Liver (tissue), 9 donors: ENCODE results near the gene DNAJB1. TPM values are rescaled to one million over a fixed set of nuclear protein-coding genes. Genes with fewer than 3 reads are reported as not detected.
"Not testable (repeated sequence)": the region's sequence is repeated elsewhere in the genome, so short reads cannot be mapped to it uniquely, and the experiment has no call there.

ENCODE experiments used
- DNase-seq: peaks from one replicate; pipeline ENCODE4 v3.0.0-alpha.2; 2017; ENCODE audit warnings: low spot score
- H3K27ac ChIP-seq, 2 donors: one replicate each; pipeline ENCODE4 v1.7.0; 2013; ENCODE audit warnings: inconsistent platforms in 2 of 2, low read length in 2 of 2, control low read depth in 1 of 2, low read depth in 1 of 2, mild to moderate bottlenecking in 1 of 2
- H3K27me3 ChIP-seq, 4 donors: one replicate each; pipeline versions ENCODE4 v1.6.1 to v1.7.0; 2013; ENCODE audit warnings: low read length in 3 of 4, inconsistent platforms in 1 of 4, mild to moderate bottlenecking in 1 of 4, moderate library complexity in 1 of 4; ENCODE audit not compliant: control insufficient read depth in 4 of 4, insufficient read depth in 4 of 4
- H3K36me3 ChIP-seq, 4 donors: one replicate each; pipeline versions ENCODE4 v1.6.1 to v1.7.0; 2013; ENCODE audit warnings: low read length in 3 of 4, mild to moderate bottlenecking in 3 of 4, low read depth in 1 of 4, moderate library complexity in 1 of 4; ENCODE audit not compliant: control insufficient read depth in 4 of 4, insufficient read depth in 3 of 4
- H3K4me1 ChIP-seq, 4 donors: one replicate each; pipeline versions ENCODE4 v1.6.1 to v1.7.0; 2013; ENCODE audit warnings: low read length in 3 of 4, mild to moderate bottlenecking in 3 of 4, moderate library complexity in 1 of 4; ENCODE audit not compliant: control insufficient read depth in 4 of 4, insufficient read depth in 4 of 4
- H3K4me3 ChIP-seq, 3 donors: one replicate each; pipeline versions ENCODE4 v1.6.1 to v1.7.0; 2013; ENCODE audit warnings: low read length in 3 of 3, control low read depth in 1 of 3, low read depth in 1 of 3, mild to moderate bottlenecking in 1 of 3
- H3K9ac ChIP-seq, 2 donors: one replicate each; pipeline ENCODE4 v1.7.0; 2013; ENCODE audit warnings: low read length in 2 of 2, mild to moderate bottlenecking in 2 of 2, moderate library complexity in 2 of 2, control low read depth in 1 of 2, low read depth in 1 of 2
- H3K9me3 ChIP-seq, 4 donors: one replicate each; pipeline versions ENCODE4 v1.6.1 to v1.7.0; 2013; ENCODE audit warnings: low read length in 3 of 4; ENCODE audit not compliant: control insufficient read depth in 4 of 4
- CTCF ChIP-seq: fragments of 150-350 bp; IDR thresholded peaks from 2 replicates; pipeline ENCODE4 v1.5.1; 2017; ENCODE audit warnings: improper control_type of control experiment, low read depth, low read length; ENCODE audit not compliant: missing input control
- GABPA ChIP-seq, 2 donors: IDR thresholded peaks in 1 of 2; conservative IDR thresholded peaks in 1 of 2; 2 replicates each; pipeline ENCODE4 v1.6.1; 2016; ENCODE audit warnings: antibody characterized with exemption in 2 of 2, mild to moderate bottlenecking in 1 of 2, moderate library complexity in 1 of 2
- HNF4A ChIP-seq, 2 donors: conservative IDR thresholded peaks; 2 replicates each; pipeline ENCODE4 v1.6.1; 2016; ENCODE audit warnings: antibody characterized with exemption in 2 of 2, mild to moderate bottlenecking in 2 of 2
- RAD21 ChIP-seq, 2 donors: IDR thresholded peaks; 2 replicates each; pipeline ENCODE4 v1.6.1; 2016; ENCODE audit warnings: antibody characterized with exemption in 2 of 2, mild to moderate bottlenecking in 2 of 2
- REST ChIP-seq: IDR thresholded peaks from 2 replicates; pipeline ENCODE4 v1.6.1; 2016; ENCODE audit warnings: antibody characterized with exemption, mild to moderate bottlenecking
- RXRA ChIP-seq, 2 donors: IDR thresholded peaks; 2 replicates each; pipeline ENCODE4 v1.6.1; 2017 to 2018; ENCODE audit warnings: antibody characterized with exemption in 2 of 2, mild to moderate bottlenecking in 1 of 2
- WGBS: extraction: QIAGEN DNeasy Blood & Tissue Kit; methylation state at CpG from one replicate; pipeline ENCODE4 v1.1.7; 2013; 5-methylcytosine and 5-hydroxymethylcytosine counted together
- polyA plus RNA-seq, 2 donors: library from polyadenylated mRNA; stranded (reverse) in 1 of 2; unstranded in 1 of 2; fragments of 200-250 nt in 1 of 2; fragments of >200 nt in 1 of 2; fragmentation: Nextera tagmentation in 1 of 2; extraction: Ambion mirVana in 1 of 2; gene quantifications; one replicate each; pipeline versions ENCODE4 v1.2.1 to v1.2.3, GENCODE V29; 2013 to 2015
- total RNA-seq, 2 donors: library from RNA; depleted of rRNA; stranded (reverse); fragments of >200 nt; gene quantifications; one replicate each; pipeline ENCODE4 v1.2.3, GENCODE V29; 2014
- donor health status: healthy.
- donor health status: healthy.
- donor health status: healthy.
- donor health status: healthy.
- donor health status: healthy.

DNAJB1 gene
- total and polyA plus RNA-seq, 4 donors, result 29.4 to 43.0 (median 34.5) TPM

GRCh38 chr19:14507704-14508542 is 10.3 kb downstream of the DNAJB1 start:
- TF ChIP-seq GABPA (IDR thresholded peaks at IDR 0.05 in 1 of 2, conservative IDR thresholded peaks at IDR 0.05 in 1 of 2) (no peak), RXRA (IDR thresholded peaks at IDR 0.05) (no peak), HNF4A (conservative IDR thresholded peaks at IDR 0.05) (no peak), CTCF (no peak)
- Histone ChIP-seq H3K36me3 (no peaks in the 10 kb centered on the region), H3K9me3 (no peaks in the 10 kb centered on the region), H3K27me3 (no peaks in the 10 kb centered on the region), H3K4me1 (peaks cover 9 to 21% (median 14%) of the 10 kb centered on the region in 4 donors), H3K9ac (no peak overlapping the region), H3K4me3 (no peak overlapping the region), H3K27ac (no peak overlapping the region)
- no peak for DNase-seq
- WGBS, result 69% methylated on average over 12 of the region's 12 CpGs

DNA sequence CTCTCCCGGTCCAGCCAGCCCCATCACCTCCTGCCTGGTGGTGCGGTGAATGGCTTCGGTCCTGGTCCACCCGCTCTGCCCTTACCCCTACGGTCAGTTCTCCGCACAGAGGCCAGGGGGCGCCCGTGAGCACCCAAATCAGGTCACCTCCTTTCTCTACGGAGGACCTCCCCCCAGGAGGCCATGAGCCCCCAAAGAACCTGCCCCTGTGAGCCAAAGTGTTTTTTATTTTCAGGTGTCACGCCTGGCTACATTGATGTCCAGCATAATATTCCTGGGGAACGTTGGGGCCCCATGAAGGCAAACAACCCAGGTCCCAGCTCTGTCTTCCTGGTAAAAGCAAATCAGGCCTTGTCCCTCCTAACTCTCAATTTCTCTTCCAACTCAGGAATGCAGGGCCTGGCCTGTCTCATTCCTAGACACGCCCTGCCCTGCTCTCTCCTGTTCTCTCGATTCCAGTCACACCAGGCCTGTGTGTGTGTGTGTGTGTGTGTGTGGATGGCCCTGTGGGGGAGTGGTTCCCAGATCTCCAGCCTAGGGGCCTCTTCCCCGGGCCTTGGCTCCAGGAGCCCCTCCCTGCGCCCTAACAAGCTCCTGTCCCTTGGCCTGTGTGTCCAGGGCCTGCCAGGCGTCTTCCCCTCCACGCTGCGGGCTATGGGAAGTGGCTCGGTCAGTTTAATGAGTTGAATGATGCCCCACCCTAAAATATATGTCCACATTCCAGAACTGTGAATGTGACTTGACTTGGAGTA is 12.5 kb downstream of the DNAJB1 start:
- Histone ChIP-seq H3K27ac (no peak overlapping the region), H3K9me3 (no peaks in the 10 kb centered on the region), H3K4me3 (no peak overlapping the region), H3K4me1 (peaks cover 6 to 18% (median 15%) of the 10 kb centered on the region in 4 donors), H3K27me3 (no peaks in the 10 kb centered on the region), H3K9ac (no peak overlapping the region), H3K36me3 (no peaks in the 10 kb centered on the region)
- DNase-seq, result peak; percentile 79
- WGBS, result 47% methylated on average over 19 of the region's 19 CpGs
- TF ChIP-seq RAD21 (IDR thresholded peaks at IDR 0.05) (peak; percentile 21 to 66), HNF4A (conservative IDR thresholded peaks at IDR 0.05) (no peak), REST (no peak), CTCF (peak; percentile 67), RXRA (IDR thresholded peaks at IDR 0.05) (no peak)

DNA sequence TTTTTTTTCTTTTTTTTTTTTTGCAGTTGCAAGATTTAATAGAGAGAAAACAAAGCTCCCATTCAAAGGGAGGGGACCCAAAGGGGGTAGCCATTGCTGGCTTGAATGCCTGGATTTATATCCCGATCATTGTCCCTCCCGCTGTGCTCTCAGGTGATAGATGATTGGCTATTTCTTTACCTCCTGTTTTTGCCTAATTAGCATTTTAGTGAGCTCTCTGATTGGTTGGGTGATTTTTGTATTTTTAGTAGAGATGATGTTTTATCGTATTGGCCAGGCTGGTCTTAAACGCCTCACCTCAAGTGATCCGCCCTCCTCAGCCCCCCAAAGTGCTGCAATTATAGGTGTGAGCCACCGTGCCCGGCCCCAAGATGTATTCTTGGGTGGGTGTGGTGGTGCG is 13.6 kb downstream of the DNAJB1 start:
- H3K27me3 ChIP-seq, H3K4me3 ChIP-seq, H3K27ac ChIP-seq, H3K9me3 ChIP-seq, DNase-seq, H3K36me3 ChIP-seq, H3K9ac ChIP-seq: not testable (repeated sequence)
- H3K4me1 ChIP-seq, result peaks cover 0 to 13% (median 12%) of the 10 kb centered on the region in 4 donors
- 93% methylated on average over 8 of the region's 8 CpGs for WGBS
